ENCODE measurements around the gene NKD2. TPM values are rescaled to one million over a fixed set of nuclear protein-coding genes. Genes with fewer than 3 reads are reported as not detected.
"Not testable (repeated sequence)": the region's sequence is repeated elsewhere in the genome, so short reads cannot be mapped to it uniquely, and the experiment has no call there.

The NKD2 gene
- total RNA-seq, 1 donor from 2014 or later, result 1.7 TPM

DNA sequence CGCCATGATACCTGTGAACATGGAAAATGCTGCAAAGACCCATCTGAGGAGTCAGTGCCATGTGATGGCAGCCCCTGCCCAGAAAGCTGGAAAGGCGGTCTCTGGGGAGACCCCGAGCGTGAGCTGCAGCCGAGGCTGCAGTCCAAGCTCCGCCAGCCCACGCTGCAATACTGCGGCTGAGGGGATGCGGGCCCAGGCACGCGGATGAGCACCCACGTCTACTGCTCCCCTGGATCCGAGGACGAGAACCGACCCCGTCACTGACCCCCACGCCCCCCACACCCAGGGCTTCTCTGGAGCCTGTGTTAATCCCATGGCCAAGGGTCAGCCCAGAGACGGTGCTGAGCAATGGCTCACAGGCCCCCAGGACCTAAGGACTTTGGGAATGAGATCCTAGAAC, 70.9 kb downstream of the NKD2 start:
- Histone ChIP-seq H3K4me3 (ENCODE audit: low read depth, low read length) (no peak overlapping the region), H3K27me3 (ENCODE audit: control insufficient read depth, insufficient read depth, low read length) (no peaks in the 10 kb centered on the region), H3K36me3 (ENCODE audit: control insufficient read depth, insufficient read depth, low read length) (no peaks in the 10 kb centered on the region)
- TF ChIP-seq, protein P1, sequence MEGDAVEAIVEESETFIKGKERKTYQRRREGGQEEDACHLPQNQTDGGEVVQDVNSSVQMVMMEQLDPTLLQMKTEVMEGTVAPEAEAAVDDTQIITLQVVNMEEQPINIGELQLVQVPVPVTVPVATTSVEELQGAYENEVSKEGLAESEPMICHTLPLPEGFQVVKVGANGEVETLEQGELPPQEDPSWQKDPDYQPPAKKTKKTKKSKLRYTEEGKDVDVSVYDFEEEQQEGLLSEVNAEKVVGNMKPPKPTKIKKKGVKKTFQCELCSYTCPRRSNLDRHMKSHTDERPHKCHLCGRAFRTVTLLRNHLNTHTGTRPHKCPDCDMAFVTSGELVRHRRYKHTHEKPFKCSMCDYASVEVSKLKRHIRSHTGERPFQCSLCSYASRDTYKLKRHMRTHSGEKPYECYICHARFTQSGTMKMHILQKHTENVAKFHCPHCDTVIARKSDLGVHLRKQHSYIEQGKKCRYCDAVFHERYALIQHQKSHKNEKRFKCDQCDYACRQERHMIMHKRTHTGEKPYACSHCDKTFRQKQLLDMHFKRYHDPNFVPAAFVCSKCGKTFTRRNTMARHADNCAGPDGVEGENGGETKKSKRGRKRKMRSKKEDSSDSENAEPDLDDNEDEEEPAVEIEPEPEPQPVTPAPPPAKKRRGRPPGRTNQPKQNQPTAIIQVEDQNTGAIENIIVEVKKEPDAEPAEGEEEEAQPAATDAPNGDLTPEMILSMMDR (IDR thresholded peaks at IDR 0.05; ENCODE audit: insufficient read depth, low read length, poor library complexity, severe bottlenecking), result no peak
- no peak for DNase-seq (ENCODE audit: low read depth)

DNA sequence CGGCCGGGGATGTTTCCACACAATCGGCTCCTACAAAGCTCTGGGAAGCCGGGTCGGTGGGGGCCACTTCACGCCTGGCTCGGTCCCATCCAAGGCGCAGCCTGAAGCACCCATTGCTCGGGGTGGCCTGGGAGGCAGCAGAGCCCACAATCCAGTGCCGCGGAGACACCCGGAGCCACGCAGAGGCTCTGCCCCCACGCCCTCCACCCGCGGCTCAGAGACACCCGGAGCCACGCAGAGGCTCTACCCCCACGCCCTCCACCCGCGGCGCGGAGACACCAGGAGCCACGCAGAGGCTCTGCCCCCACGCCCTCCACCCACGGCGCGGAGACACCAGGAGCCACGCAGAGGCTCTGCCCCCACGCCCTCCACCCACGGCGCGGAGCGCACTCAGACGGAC, 71.4 kb downstream of the NKD2 start:
- no peak overlapping the region for H3K4me3 ChIP-seq (ENCODE audit: low read depth, low read length)
- no peak for DNase-seq (ENCODE audit: low read depth)
- no peaks in the 10 kb centered on the region for H3K27me3 ChIP-seq (ENCODE audit: control insufficient read depth, insufficient read depth, low read length)
- TF ChIP-seq, protein P1 (IDR thresholded peaks at IDR 0.05; ENCODE audit: insufficient read depth, low read length, poor library complexity, severe bottlenecking), result no peak
- no peaks in the 10 kb centered on the region for H3K36me3 ChIP-seq (ENCODE audit: control insufficient read depth, insufficient read depth, low read length)

- TF ChIP-seq, protein P1 (IDR thresholded peaks at IDR 0.05; ENCODE audit: insufficient read depth, low read length, poor library complexity, severe bottlenecking), result no peak
- Histone ChIP-seq H3K36me3 (ENCODE audit: control insufficient read depth, insufficient read depth, low read length) (no peaks in the 10 kb centered on the region), H3K4me3 (ENCODE audit: low read depth, low read length) (no peak overlapping the region), H3K27me3 (ENCODE audit: control insufficient read depth, insufficient read depth, low read length) (no peaks in the 10 kb centered on the region)
- DNase-seq (ENCODE audit: low read depth), result no peak
Observed at GRCh38 chr5:1080432-1080831, 71.8 kb downstream of the NKD2 start.

GRCh38 chr5:1081519-1081918, 72.9 kb downstream of the NKD2 start:
- Histone ChIP-seq H3K36me3 (ENCODE audit: control insufficient read depth, insufficient read depth, low read length) (no peaks in the 10 kb centered on the region), H3K4me3 (ENCODE audit: low read depth, low read length) (no peak overlapping the region), H3K27me3 (ENCODE audit: control insufficient read depth, insufficient read depth, low read length) (no peaks in the 10 kb centered on the region)
- TF ChIP-seq, protein P1 (IDR thresholded peaks at IDR 0.05; ENCODE audit: insufficient read depth, low read length, poor library complexity, severe bottlenecking), result no peak
- DNase-seq (ENCODE audit: low read depth), result no peak

GRCh38 chr5:1083026-1083425, 74.4 kb downstream of the NKD2 start:
- not testable (repeated sequence) for H3K27me3 ChIP-seq (ENCODE audit: control insufficient read depth, insufficient read depth, low read length); H3K36me3 ChIP-seq (ENCODE audit: control insufficient read depth, insufficient read depth, low read length); H3K4me3 ChIP-seq (ENCODE audit: low read depth, low read length); DNase-seq (ENCODE audit: low read depth)

GRCh38 chr5:1083823-1084605, 75.4 kb downstream of the NKD2 start:
- TF ChIP-seq, protein P1 (IDR thresholded peaks at IDR 0.05; ENCODE audit: insufficient read depth, low read length, poor library complexity, severe bottlenecking), result no peak
- Histone ChIP-seq H3K4me3 (ENCODE audit: low read depth, low read length) (no peak overlapping the region), H3K36me3 (ENCODE audit: control insufficient read depth, insufficient read depth, low read length) (no peaks in the 10 kb centered on the region), H3K27me3 (ENCODE audit: control insufficient read depth, insufficient read depth, low read length) (no peaks in the 10 kb centered on the region)
- DNase-seq (ENCODE audit: low read depth), result no peak
